ENCODE measurements around the gene NEGR1.

DNA sequence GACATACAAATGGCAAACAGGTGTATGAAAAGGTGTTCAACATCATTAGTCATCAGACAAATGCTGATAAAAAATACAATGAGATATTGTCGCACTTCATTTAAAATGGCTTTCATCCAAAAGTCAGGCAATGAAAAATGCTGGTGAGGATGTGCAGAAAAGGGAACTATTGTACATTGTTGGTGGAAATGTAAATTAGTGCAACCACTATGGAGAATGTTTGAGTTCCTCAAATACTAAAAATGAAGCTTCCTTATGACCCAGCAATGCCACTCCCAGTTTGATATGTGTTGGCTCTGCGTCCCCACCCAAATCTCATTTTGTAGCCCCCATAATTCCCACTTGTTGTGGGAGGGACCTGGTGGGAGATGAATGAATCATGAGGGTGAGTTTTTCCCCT lies 891.8 kb downstream of the NEGR1 start:
- TF ChIP-seq, protein P1, sequence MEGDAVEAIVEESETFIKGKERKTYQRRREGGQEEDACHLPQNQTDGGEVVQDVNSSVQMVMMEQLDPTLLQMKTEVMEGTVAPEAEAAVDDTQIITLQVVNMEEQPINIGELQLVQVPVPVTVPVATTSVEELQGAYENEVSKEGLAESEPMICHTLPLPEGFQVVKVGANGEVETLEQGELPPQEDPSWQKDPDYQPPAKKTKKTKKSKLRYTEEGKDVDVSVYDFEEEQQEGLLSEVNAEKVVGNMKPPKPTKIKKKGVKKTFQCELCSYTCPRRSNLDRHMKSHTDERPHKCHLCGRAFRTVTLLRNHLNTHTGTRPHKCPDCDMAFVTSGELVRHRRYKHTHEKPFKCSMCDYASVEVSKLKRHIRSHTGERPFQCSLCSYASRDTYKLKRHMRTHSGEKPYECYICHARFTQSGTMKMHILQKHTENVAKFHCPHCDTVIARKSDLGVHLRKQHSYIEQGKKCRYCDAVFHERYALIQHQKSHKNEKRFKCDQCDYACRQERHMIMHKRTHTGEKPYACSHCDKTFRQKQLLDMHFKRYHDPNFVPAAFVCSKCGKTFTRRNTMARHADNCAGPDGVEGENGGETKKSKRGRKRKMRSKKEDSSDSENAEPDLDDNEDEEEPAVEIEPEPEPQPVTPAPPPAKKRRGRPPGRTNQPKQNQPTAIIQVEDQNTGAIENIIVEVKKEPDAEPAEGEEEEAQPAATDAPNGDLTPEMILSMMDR (IDR thresholded peaks at IDR 0.05; ENCODE audit: low read depth, low read length, missing input control): no peak
- TF ChIP-seq YY1 (IDR thresholded peaks at IDR 0.05) (no peak), TAF1 (conservative IDR thresholded peaks at IDR 0.05) (no peak), HNF4A (conservative IDR thresholded peaks at IDR 0.05) (no peak), GABPA (IDR thresholded peaks at IDR 0.05 in 1 of 2, conservative IDR thresholded peaks at IDR 0.05 in 1 of 2) (no peak), FOXA2 (IDR thresholded peaks at IDR 0.05) (no peak), NR2F2 (IDR thresholded peaks at IDR 0.05) (no peak)
- TF ChIP-seq, protein P2, sequence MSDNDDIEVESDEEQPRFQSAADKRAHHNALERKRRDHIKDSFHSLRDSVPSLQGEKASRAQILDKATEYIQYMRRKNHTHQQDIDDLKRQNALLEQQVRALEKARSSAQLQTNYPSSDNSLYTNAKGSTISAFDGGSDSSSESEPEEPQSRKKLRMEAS (IDR thresholded peaks at IDR 0.05): no peak
- TF ChIP-seq, protein P3, sequence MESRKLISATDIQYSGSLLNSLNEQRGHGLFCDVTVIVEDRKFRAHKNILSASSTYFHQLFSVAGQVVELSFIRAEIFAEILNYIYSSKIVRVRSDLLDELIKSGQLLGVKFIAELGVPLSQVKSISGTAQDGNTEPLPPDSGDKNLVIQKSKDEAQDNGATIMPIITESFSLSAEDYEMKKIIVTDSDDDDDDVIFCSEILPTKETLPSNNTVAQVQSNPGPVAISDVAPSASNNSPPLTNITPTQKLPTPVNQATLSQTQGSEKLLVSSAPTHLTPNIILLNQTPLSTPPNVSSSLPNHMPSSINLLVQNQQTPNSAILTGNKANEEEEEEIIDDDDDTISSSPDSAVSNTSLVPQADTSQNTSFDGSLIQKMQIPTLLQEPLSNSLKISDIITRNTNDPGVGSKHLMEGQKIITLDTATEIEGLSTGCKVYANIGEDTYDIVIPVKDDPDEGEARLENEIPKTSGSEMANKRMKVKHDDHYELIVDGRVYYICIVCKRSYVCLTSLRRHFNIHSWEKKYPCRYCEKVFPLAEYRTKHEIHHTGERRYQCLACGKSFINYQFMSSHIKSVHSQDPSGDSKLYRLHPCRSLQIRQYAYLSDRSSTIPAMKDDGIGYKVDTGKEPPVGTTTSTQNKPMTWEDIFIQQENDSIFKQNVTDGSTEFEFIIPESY (IDR thresholded peaks at IDR 0.05): no peak
- TF ChIP-seq, protein P4, sequence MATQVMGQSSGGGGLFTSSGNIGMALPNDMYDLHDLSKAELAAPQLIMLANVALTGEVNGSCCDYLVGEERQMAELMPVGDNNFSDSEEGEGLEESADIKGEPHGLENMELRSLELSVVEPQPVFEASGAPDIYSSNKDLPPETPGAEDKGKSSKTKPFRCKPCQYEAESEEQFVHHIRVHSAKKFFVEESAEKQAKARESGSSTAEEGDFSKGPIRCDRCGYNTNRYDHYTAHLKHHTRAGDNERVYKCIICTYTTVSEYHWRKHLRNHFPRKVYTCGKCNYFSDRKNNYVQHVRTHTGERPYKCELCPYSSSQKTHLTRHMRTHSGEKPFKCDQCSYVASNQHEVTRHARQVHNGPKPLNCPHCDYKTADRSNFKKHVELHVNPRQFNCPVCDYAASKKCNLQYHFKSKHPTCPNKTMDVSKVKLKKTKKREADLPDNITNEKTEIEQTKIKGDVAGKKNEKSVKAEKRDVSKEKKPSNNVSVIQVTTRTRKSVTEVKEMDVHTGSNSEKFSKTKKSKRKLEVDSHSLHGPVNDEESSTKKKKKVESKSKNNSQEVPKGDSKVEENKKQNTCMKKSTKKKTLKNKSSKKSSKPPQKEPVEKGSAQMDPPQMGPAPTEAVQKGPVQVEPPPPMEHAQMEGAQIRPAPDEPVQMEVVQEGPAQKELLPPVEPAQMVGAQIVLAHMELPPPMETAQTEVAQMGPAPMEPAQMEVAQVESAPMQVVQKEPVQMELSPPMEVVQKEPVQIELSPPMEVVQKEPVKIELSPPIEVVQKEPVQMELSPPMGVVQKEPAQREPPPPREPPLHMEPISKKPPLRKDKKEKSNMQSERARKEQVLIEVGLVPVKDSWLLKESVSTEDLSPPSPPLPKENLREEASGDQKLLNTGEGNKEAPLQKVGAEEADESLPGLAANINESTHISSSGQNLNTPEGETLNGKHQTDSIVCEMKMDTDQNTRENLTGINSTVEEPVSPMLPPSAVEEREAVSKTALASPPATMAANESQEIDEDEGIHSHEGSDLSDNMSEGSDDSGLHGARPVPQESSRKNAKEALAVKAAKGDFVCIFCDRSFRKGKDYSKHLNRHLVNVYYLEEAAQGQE (IDR thresholded peaks at IDR 0.05): no peak
